Skeletal muscle tissue (tissue), 4 donors: ENCODE data around the gene INSYN2A. TPM values are rescaled to one million over a fixed set of nuclear protein-coding genes. Genes with fewer than 3 reads are reported as not detected.

Experiments used
- H3K27ac ChIP-seq: one replicate; pipeline ENCODE4 v1.7.0; 2013; ENCODE audit warnings: mild to moderate bottlenecking, low read depth, low read length, inconsistent platforms
- H3K27me3 ChIP-seq, 3 donors: one replicate each; pipeline ENCODE4 v1.7.0; 2013; ENCODE audit warnings: low read length in 3 of 3; ENCODE audit not compliant: control insufficient read depth in 3 of 3, insufficient read depth in 3 of 3
- H3K36me3 ChIP-seq, 3 donors: one replicate each; pipeline ENCODE4 v1.7.0; 2013; ENCODE audit warnings: low read length in 3 of 3; ENCODE audit not compliant: control insufficient read depth in 3 of 3, insufficient read depth in 3 of 3
- H3K4me1 ChIP-seq, 3 donors: one replicate each; pipeline ENCODE4 v1.7.0; 2013; ENCODE audit warnings: low read length in 3 of 3, mild to moderate bottlenecking in 3 of 3; ENCODE audit not compliant: control insufficient read depth in 3 of 3, insufficient read depth in 3 of 3
- H3K4me3 ChIP-seq, 3 donors: one replicate each; pipeline ENCODE4 v1.7.0; 2013; ENCODE audit warnings: low read length in 3 of 3
- H3K9ac ChIP-seq, 3 donors: one replicate each; pipeline ENCODE4 v1.7.0; 2013; ENCODE audit warnings: low read length in 3 of 3, mild to moderate bottlenecking in 3 of 3, moderate library complexity in 2 of 3, low read depth in 1 of 3
- H3K9me3 ChIP-seq, 3 donors: one replicate each; pipeline ENCODE4 v1.7.0; 2013; ENCODE audit warnings: low read length in 3 of 3; ENCODE audit not compliant: control insufficient read depth in 3 of 3
- total RNA-seq: library from RNA; depleted of rRNA; stranded (reverse); fragments of >200 nt; gene quantifications from one replicate; pipeline ENCODE4 v1.2.3, GENCODE V29; 2014
- donor health status: Osteomylitis.

The INSYN2A gene
- total RNA-seq, 1 donor from 2014 or later: under 0.01 TPM

DNA sequence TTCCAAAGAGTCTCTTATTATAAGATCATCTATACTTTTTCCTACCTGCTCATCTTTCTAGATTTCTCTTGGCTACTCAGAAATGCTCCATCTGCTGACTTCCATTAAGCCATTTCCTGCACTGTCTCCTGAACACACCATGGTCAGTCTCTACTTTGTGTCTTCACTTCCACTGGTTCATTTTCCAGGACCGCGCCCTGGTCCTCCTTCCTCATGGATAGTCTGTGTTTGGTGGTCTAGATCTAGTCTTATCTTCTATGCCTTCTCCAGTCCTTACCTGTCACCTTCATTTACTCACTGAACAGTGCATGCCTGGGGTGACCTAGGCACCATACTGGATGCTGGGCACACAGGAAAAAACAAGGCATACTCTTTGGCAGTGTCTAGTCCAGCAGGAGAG lies 11.8 kb downstream of the INSYN2A start:
- Histone ChIP-seq H3K4me3 (no peak overlapping the region), H3K9me3 (no peaks in the 10 kb centered on the region), H3K36me3 (no peaks in the 10 kb centered on the region), H3K27me3 (no peaks in the 10 kb centered on the region), H3K27ac (no peak overlapping the region), H3K9ac (no peak overlapping the region), H3K4me1 (peaks cover 0 to 4% (median 0%) of the 10 kb centered on the region in 3 donors)

DNA sequence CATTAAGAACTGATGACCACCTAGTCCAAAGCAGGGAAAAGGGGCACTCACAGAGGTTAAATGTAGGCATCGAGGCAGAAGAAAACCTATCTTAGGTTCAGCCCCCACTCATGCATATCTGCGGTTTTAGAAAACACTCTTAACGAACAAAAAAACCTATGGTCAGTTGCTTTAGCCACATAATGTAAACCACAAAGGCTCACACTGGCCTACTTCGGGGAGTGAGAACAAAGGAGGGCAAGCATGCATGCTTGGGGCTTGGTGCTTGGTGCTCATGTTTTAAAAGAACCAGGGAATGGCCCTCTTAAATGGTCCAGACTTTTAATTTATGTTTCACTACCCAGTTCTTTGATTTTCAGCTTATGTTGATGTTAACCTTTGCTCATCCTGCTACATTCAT lies 14.2 kb downstream of the INSYN2A start:
- no peaks in the 10 kb centered on the region for H3K9me3 ChIP-seq
- no peak overlapping the region for H3K9ac ChIP-seq
- H3K27ac ChIP-seq: no peak overlapping the region
- H3K36me3 ChIP-seq: no peaks in the 10 kb centered on the region
- H3K4me3 ChIP-seq: no peak overlapping the region
- H3K27me3 ChIP-seq: no peaks in the 10 kb centered on the region
- H3K4me1 ChIP-seq: peaks cover 0 to 4% (median 0%) of the 10 kb centered on the region in 3 donors

DNA sequence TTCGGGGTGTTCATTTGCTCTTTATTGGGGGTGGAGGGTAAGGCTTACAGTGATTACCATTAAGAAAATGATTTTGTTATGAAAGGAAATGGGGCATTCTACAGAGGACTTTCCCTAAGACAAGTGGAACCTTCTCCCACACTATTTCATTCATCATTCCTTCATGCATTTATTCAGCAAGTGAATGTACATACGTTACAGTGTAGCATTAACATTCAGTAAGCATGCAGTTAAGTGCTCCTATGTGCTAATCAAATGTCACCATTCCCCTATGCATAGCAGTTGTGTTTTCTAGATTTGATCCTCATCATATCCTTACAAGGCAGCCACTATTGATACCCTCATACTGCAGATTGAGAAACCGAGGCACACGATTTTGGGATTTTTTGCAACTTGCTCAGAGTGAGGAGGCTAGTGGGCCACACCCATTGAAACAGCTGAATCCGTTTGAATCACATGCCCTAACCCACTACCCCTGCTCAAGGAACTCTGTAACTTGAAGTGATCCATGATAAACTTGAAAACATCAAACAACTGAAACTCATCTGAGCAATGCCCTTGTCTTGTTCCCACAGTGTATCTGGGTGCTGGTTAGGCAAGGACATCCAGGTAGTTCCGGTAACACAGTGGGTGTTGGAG lies 16.7 kb downstream of the INSYN2A start:
- H3K27ac ChIP-seq: no peak overlapping the region
- H3K9ac ChIP-seq: no peak overlapping the region
- H3K36me3 ChIP-seq: no peaks in the 10 kb centered on the region
- H3K27me3 ChIP-seq: no peaks in the 10 kb centered on the region
- no peaks in the 10 kb centered on the region for H3K4me1 ChIP-seq
- no peak overlapping the region for H3K4me3 ChIP-seq
- H3K9me3 ChIP-seq: no peaks in the 10 kb centered on the region

DNA sequence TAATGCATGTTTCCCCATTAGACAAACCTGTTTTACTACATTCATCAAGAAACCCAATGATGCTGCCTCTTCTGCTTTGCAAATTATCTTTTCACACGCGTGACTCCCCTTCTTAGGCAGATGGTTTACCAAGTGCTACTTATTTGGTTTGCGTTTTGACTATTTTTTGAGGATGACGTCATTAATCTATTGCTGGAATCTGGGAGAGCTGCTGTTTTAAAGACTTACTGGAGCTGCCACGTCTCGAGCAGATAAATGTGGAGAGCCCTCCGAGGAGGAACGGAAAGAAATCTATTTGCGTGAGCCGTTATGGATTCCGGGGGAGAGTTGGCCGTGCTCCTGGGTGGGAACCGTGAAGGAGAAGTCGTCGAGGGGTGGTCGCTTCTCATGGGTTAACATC lies 19.7 kb downstream of the INSYN2A start:
- Histone ChIP-seq H3K4me1 (no peaks in the 10 kb centered on the region), H3K4me3 (no peak overlapping the region), H3K36me3 (no peaks in the 10 kb centered on the region), H3K9ac (no peak overlapping the region), H3K9me3 (no peaks in the 10 kb centered on the region), H3K27me3 (no peaks in the 10 kb centered on the region), H3K27ac (no peak overlapping the region)

DNA sequence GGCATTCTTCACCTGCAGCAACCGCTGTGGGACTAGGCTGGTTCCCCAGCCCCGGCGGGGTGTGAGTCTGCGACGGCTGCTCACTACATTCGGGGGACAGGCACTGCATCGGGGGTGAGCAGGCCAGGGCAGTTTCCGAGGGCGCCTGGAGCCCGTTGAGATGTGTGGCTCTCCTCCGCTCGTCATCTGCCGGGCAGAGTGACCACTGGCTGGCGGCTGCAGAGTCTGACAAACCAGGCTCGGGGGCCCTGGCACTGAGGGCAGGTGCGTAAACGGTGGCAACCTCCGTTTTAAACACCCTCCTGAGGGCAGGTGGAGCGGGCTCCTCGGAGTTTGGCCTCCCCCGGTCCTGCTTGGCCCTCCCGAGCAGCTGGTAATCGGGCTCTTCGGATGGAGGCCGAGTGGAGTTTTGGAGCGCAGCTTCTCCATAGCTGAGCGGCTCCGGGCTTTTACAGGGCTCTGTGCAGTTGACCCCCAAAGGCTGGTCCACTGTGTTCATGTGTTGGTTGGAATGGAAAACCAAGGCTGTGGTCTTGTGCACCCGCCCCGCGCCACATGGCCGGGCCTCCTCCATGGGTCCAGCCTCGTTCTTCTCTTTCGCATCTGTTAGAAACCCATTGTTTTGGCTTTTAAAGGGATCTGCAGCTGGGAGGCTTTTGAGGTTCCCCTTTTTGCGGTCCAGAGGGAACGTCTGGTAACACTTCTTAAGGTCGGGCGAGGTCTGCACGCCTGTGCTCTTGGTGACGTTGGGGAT lies 20.9 kb downstream of the INSYN2A start:
- Histone ChIP-seq H3K27ac (no peak overlapping the region), H3K4me3 (no peak overlapping the region), H3K36me3 (no peaks in the 10 kb centered on the region), H3K4me1 (no peaks in the 10 kb centered on the region), H3K27me3 (no peaks in the 10 kb centered on the region), H3K9ac (no peak overlapping the region), H3K9me3 (no peaks in the 10 kb centered on the region)

DNA sequence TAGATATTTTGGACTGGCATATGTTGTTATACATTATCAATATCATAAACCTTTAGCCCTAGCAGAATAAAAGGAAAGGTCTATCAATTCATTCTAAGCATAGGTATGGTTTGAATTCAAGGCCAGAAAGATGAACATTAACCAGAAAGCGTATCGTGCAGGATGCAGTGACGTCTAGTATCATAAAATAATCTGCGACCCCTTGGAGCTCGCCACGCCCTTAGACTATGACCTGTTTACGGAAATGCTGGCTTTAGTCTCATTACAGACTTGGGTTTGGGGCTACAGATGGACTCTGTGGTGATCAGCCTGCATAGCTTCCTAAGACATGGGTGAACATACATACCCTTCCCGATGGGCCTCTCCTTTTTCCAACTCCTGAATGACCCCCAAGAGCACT lies 21.5 kb downstream of the INSYN2A start:
- Histone ChIP-seq H3K9me3 (no peaks in the 10 kb centered on the region), H3K27me3 (no peaks in the 10 kb centered on the region), H3K36me3 (no peaks in the 10 kb centered on the region), H3K4me3 (no peak overlapping the region), H3K4me1 (no peaks in the 10 kb centered on the region), H3K9ac (no peak overlapping the region), H3K27ac (no peak overlapping the region)

DNA sequence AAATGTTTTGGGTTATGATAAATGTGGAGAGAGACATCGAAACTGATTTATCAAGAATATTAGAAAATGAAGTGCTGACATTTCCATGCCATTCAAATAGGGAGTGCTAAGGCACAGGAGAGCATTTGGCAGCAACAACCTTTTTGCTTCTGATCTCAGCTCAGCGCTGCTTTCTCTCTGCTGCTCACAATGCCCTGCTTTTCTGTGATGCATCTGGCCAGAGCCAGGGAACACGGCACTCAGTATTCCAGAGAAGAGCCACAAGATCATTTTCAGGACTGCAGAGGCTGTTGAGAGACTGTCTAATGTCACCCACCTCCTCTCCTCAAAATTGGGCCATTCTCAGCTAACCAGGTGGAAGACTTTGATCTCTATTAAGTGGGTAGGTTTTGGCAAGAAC lies 28.1 kb downstream of the INSYN2A start:
- Histone ChIP-seq H3K27ac (no peak overlapping the region), H3K36me3 (no peaks in the 10 kb centered on the region)

DNA sequence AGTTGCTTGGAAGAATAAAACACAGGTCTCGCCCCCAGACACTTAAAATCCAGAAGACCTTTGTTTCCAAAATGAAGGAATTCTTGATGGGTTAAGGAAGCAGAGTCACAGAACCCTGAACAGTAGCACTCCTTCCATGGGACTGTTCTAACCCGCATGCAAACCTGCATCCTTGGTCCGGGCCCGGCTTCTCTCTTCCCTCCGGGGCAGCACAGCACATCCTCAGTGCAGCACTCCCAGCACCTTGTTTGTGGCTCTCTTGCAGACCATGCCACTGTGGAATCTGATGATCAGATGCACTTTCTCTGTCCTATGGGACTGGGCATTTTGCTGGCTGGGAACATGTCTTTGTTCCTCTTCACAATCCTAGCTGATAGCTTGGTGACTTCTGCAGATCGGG lies 33.5 kb downstream of the INSYN2A start:
- no peak overlapping the region for H3K9ac ChIP-seq
- no peak overlapping the region for H3K4me3 ChIP-seq
- no peaks in the 10 kb centered on the region for H3K36me3 ChIP-seq
- no peak overlapping the region for H3K27ac ChIP-seq
- H3K9me3 ChIP-seq: no peaks in the 10 kb centered on the region
- peaks cover 0 to 4% (median 0%) of the 10 kb centered on the region in 3 donors for H3K4me1 ChIP-seq
- no peaks in the 10 kb centered on the region for H3K27me3 ChIP-seq

More for the DNA sequence above, 28.1 kb downstream of the INSYN2A start:
- Histone ChIP-seq H3K4me1 (peaks cover 0 to 4% (median 0%) of the 10 kb centered on the region in 3 donors), H3K27me3 (no peaks in the 10 kb centered on the region), H3K9me3 (no peaks in the 10 kb centered on the region), H3K4me3 (no peak overlapping the region), H3K9ac (no peak overlapping the region)

DNA sequence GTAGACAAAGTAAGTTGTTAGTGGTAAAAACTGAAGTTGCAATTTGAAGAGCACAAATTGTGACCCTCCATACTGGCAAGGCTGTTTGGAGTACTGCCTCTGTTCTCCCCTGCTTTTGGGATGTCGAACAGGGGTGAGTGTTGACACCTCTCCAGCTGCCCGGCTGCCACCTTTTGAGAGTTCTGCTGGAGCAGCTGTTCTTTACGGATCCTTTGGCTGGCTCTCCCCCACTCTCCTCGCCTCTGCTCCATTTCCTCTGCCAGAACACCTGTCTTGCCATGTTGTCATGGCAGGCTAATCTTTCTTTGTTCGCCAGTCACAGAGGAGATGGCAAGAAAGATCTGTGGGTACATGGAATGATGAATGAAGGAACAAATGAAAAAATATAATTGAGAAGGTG lies 34.9 kb downstream of the INSYN2A start:
- H3K4me3 ChIP-seq: no peak overlapping the region
- no peaks in the 10 kb centered on the region for H3K27me3 ChIP-seq
- H3K27ac ChIP-seq: no peak overlapping the region

DNA sequence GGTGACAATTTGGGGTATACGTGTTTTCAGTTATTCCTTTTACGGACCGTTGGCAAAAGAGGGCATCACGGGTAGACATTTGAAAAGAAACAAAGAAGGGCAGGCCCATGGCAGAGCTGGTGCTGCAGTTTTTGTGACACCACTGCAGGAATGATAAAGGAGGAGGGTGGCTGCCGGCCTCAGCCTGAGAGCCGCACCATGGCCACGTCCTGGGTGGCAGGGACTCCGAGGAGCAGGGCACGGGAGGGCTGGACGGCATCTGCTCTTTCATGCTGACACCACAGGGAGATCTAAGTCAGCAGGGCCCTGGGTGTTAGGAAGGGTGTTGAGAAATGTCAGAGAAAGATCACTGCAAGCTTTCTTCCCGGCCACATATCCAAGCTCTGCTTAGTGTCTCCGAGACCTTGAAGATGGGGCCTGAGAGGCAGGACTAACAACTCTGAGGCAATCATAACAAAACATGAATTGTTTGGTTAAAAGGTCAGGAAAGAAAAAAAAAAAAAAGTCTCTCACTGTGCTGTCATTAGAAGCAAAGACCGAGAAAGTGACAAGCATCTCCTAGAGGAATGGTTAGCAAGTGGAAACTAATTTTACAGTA lies 36.6 kb downstream of the INSYN2A start:
- Histone ChIP-seq H3K27me3 (no peaks in the 10 kb centered on the region), H3K9ac (no peak overlapping the region), H3K4me3 (no peak overlapping the region), H3K27ac (no peak overlapping the region), H3K4me1 (peaks cover 0 to 5% (median 4%) of the 10 kb centered on the region in 3 donors), H3K36me3 (no peaks in the 10 kb centered on the region), H3K9me3 (no peaks in the 10 kb centered on the region)

More for the DNA sequence above, 34.9 kb downstream of the INSYN2A start:
- peaks cover 0 to 4% (median 0%) of the 10 kb centered on the region in 3 donors for H3K4me1 ChIP-seq
- H3K9me3 ChIP-seq: no peaks in the 10 kb centered on the region
- no peak overlapping the region for H3K9ac ChIP-seq
- no peaks in the 10 kb centered on the region for H3K36me3 ChIP-seq
